IPS DF 6.9 (cell line): ENCODE measurements around the gene HIBCH.
"Not testable (repeated sequence)": the region's sequence is repeated elsewhere in the genome, so short reads cannot be mapped to it uniquely, and the experiment has no call there.

Experiments used
- DNase-seq: peaks from one replicate; pipeline ENCODE4 v3.0.0-alpha.2; 2013; ENCODE audit warnings: low read depth, low spot score
- H3K27ac ChIP-seq: one replicate; pipeline ENCODE4 v1.5.1; 2013; ENCODE audit warnings: low read length, control low read depth
- H3K27me3 ChIP-seq: 2 replicates; pipeline ENCODE4 v1.6.1; 2013; ENCODE audit warnings: mild to moderate bottlenecking, low read length; ENCODE audit not compliant: control insufficient read depth, insufficient read depth
- H3K36me3 ChIP-seq: 2 replicates; pipeline ENCODE4 v1.6.1; 2013; ENCODE audit warnings: low read length; ENCODE audit not compliant: control insufficient read depth, insufficient read depth
- H3K4me1 ChIP-seq: 2 replicates; pipeline ENCODE4 v1.6.1; 2013; ENCODE audit warnings: low read length; ENCODE audit not compliant: control insufficient read depth, insufficient read depth
- H3K4me3 ChIP-seq: 2 replicates; pipeline ENCODE4 v1.5.1; 2013; ENCODE audit warnings: mild to moderate bottlenecking, low read length
- H3K9me3 ChIP-seq: 2 replicates; pipeline ENCODE4 v1.6.1; 2013; ENCODE audit warnings: low read length, inconsistent platforms; ENCODE audit not compliant: control insufficient read depth, insufficient read depth
- WGBS: extraction: QIAGEN DNeasy Blood & Tissue Kit; methylation state at CpG from one replicate; pipeline ENCODE4 v1.1.7; 2013; ENCODE audit warnings: mixed read lengths, missing lambda C conversion rate; ENCODE audit not compliant: insufficient read length, insufficient coverage; 5-methylcytosine and 5-hydroxymethylcytosine counted together

The HIBCH gene

DNA sequence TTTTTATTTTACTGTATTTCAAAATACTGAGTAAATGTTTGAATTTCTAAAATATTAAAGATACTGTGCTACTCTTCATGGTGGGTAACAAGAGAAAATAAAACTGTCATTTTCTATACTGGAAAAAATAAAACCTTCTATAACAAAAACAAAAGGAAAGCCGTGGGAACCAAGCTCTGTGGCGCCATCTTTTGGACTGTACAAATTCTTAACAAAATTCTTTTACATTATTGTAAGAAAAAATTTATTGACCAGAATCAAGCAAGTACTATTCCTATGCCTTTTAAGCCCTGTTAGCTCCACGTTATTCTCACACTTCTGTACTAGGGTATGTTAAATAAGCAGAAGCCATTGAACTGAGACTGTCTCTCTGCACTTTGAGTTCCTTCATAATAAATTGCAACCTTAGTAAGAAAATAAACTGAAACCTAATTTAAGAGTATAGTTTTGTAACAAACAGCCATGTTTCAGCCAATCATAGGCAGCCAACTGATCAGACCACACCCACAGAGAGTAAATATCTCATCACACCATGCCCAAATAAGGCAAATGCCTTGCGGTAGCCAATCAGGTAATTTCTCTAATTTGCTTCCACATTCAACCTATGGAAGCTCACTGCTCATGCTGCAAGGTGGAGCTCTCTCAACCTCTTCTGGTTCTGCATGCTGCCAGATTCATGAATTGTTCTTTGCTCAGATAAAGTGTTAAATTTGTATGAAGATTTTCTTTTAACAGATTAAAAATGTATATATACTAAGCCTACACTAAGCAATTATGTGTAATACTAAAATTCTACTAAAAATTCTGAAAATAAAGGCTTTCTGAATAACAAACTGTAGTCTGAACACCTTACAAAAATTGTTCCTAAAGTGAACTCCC lies 42.2 kb downstream of the HIBCH start:
- no peak overlapping the region for H3K4me3 ChIP-seq
- H3K36me3 ChIP-seq = peaks cover 2% of the 10 kb centered on the region; the same call in 1 of the 2 replicates
- no peak for DNase-seq
- no CpG with 5 or more reads among the region's 4 CpGs for WGBS
- H3K27me3 ChIP-seq = no peaks in the 10 kb centered on the region
- H3K9me3 ChIP-seq = no peaks in the 10 kb centered on the region; the same call in 1 of the 2 replicates
- H3K4me1 ChIP-seq = no peaks in the 10 kb centered on the region
- no peak overlapping the region for H3K27ac ChIP-seq

DNA sequence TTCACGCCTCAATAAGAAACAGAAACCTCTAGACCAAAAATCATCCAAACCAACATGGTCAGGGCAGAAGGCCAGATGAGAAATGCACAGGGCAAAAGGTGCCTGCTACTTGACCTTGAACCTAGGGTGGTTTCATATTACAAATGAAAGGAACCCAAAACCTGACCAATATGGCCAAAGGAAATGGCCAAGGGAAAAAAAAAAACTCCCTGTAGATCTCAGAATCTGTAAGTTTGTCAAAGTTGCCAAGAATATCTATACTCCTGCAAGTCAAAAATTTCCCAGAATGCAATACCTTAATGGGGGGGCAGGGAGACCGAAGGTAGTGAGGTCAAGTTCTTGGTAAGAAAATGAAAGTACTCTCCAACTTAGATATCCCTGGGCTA lies 47.2 kb downstream of the HIBCH start:
- Histone ChIP-seq H3K4me1 (no peaks in the 10 kb centered on the region), H3K9me3 (no peaks in the 10 kb centered on the region), H3K27me3 (no peaks in the 10 kb centered on the region), H3K36me3 (no peaks in the 10 kb centered on the region), H3K27ac (no peak overlapping the region), H3K4me3 (no peak overlapping the region)
- no peak for DNase-seq
- WGBS = no CpG with 5 or more reads among the region's 2 CpGs

DNA sequence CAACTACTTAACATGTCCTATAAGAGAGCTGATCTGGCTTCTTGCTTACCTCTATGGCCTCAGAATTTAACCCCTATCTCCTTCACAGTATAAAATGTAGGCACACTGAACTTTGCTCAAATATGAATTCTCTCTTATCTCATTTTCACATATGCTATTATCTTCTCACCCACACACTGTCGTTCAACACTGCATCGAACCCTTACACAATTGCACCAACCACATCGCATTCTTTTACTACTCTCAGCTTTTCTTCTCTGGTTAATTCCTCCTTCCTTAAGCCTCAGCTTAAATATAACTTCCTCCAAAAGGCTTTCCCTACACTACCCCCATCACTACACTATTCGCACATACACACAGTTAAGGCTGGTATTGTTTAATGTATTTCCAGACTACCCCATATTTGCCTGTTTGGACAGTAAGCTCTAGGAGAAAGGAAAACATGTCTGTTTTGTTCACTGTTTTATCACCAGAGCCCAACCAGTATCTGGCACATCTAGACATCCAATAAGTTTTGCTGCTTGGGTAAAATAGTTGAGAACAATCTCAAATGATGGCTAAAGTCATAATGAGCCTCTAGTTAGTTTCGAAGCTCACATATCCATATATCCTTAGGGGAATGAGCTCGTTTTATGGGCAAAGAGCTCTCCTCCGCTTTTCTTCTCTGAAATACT lies 47.7 kb downstream of the HIBCH start:
- no peak overlapping the region for H3K4me3 ChIP-seq
- no peaks in the 10 kb centered on the region for H3K9me3 ChIP-seq
- H3K36me3 ChIP-seq = no peaks in the 10 kb centered on the region
- DNase-seq = no peak
- no peaks in the 10 kb centered on the region for H3K27me3 ChIP-seq
- no peaks in the 10 kb centered on the region for H3K4me1 ChIP-seq
- H3K27ac ChIP-seq = no peak overlapping the region
- 100% methylated on average over 4 of the region's 7 CpGs for WGBS

DNA sequence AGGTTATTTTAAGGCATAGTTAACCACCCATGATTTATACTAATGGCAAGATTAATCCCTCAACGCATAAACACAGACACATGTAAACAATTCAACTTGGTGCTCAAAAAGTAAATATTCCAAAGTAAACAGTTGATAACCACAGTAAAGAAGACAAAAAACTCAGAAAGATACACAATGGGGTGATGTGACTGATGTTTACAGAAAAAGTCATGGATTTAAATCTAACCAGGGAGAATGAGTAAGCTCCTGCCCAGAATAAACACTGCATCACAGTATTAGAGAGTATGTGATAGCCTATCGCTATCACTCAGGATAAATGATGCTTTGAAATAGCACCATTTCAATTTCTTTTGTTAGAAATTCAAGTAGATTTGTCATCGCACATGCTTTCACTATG lies 49.3 kb downstream of the HIBCH start:
- Histone ChIP-seq H3K27me3 (no peaks in the 10 kb centered on the region), H3K9me3 (no peaks in the 10 kb centered on the region), H3K27ac (no peak overlapping the region), H3K4me1 (no peaks in the 10 kb centered on the region), H3K36me3 (no peaks in the 10 kb centered on the region), H3K4me3 (no peak overlapping the region)
- no peak for DNase-seq
- WGBS = no CpG with 5 or more reads among the region's 3 CpGs

DNA sequence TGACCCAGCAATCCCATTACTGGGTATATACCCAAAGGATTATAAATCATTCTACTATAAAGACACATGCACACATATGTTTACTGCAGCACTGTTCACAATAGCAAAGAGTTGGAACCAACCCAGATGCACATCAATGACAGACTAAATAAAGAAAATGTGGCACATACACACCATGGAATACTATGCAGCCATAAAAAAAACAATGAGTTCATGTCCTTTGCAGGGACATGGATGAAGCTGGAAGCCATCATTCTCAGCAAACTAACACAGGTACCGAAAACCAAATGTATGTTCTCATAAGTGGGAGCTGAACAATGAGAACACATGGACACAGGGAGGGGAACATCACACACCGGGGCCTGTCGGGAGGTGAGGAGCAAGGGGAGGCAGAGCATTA lies 49.9 kb downstream of the HIBCH start:
- not testable (repeated sequence) for H3K9me3 ChIP-seq, H3K4me1 ChIP-seq, DNase-seq, H3K4me3 ChIP-seq, H3K27me3 ChIP-seq, H3K27ac ChIP-seq, H3K36me3 ChIP-seq
- no CpG with 5 or more reads among the region's 3 CpGs for WGBS

DNA sequence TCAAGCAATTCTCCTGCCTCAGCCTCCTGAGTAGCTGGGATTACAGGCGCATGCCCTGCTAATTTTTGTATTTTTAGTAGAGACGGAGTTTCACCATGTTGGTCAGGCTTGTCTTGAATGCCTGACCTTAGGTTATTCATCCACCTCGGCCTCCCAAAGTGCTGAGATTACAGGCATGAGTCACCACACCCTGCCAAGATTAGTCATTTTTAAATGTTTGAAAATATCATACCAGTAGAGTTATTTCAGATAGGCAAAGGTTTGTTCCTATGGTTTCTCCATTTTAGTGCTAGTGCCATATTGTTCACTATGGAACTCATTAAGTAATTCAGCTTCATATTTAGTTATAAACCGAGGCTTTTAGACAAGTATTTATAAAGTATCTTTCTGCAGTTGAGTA lies 52.3 kb downstream of the HIBCH start:
- Histone ChIP-seq H3K36me3 (no peaks in the 10 kb centered on the region), H3K27ac (no peak overlapping the region), H3K27me3 (no peaks in the 10 kb centered on the region), H3K9me3 (no peaks in the 10 kb centered on the region), H3K4me3 (no peak overlapping the region), H3K4me1 (no peaks in the 10 kb centered on the region)
- whole genome bisulfite sequencing = no CpG with 5 or more reads among the region's 4 CpGs
- no peak for DNase-seq

DNA sequence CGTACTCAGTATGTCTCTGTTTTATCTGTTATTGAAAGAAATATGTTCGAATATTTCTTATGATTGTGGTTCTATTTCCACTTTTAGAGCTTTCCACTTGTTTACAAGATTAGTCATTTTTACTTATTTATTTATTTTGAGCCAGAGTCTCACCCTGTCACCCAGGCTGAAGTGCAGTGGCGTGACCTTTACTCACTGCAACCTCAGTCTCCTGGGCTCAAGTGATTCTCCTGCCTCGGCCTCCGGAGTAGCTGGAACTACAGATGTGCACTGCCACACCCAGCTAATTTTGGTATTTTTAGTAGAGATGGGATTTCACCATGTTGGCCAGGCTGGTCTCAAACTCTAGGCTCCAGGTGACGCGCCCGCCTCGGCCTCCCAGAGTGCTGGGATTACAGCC lies 53.3 kb downstream of the HIBCH start:
- Histone ChIP-seq H3K27me3 (no peaks in the 10 kb centered on the region), H3K27ac (no peak overlapping the region), H3K36me3 (no peaks in the 10 kb centered on the region), H3K4me3 (no peak overlapping the region), H3K9me3 (no peaks in the 10 kb centered on the region), H3K4me1 (no peaks in the 10 kb centered on the region)
- WGBS = no CpG with 5 or more reads among the region's 9 CpGs
- no peak for DNase-seq

DNA sequence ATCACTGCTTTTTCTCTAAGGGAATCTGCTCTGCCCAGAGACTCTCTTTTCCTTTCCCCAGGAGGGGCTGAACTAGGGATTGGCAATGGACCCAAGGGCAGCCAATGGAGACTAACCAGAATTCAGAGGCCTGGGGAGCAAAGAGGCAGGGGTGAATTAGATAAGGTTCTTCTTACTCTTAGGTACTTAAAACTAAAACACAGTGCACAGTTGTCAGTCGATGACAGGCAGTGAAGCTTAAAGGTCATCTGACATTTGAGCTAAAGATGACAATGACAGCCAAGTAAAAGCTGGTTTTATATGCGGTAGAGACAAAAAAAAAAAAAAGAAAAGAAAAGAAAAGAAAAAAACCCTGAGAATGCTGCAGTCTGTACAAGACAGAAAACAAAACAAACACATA lies 57.8 kb downstream of the HIBCH start:
- Histone ChIP-seq H3K4me3 (no peak overlapping the region), H3K27me3 (no peaks in the 10 kb centered on the region), H3K27ac (no peak overlapping the region), H3K36me3 (no peaks in the 10 kb centered on the region), H3K9me3 (no peaks in the 10 kb centered on the region), H3K4me1 (no peaks in the 10 kb centered on the region)
- no peak for DNase-seq
- no CpG with 5 or more reads among the region's 2 CpGs for WGBS

DNA sequence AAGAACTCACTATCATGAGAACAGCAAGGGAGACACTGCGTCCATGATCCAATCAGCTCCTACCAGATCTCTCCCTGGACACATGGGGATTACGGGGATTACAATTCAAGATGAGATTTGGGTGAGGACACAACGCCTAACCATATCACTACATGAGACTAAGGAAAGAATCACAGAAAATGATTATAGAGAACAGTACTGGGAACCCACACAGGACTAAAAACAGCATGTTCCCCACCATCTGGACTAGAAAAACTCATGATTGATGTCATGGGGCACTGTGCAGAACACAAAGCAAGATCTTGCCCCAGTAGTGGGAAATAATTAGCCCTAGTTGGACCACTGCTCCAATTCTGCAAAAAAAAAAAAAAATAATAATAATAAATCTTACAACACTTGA lies 63.5 kb downstream of the HIBCH start:
- no peak for DNase-seq
- no peaks in the 10 kb centered on the region for H3K36me3 ChIP-seq
- H3K27me3 ChIP-seq = no peaks in the 10 kb centered on the region
- no peaks in the 10 kb centered on the region for H3K4me1 ChIP-seq
- no CpG with 5 or more reads among the region's 3 CpGs for WGBS
- no peak overlapping the region for H3K4me3 ChIP-seq
- H3K27ac ChIP-seq = no peak overlapping the region
- no peaks in the 10 kb centered on the region for H3K9me3 ChIP-seq

DNA sequence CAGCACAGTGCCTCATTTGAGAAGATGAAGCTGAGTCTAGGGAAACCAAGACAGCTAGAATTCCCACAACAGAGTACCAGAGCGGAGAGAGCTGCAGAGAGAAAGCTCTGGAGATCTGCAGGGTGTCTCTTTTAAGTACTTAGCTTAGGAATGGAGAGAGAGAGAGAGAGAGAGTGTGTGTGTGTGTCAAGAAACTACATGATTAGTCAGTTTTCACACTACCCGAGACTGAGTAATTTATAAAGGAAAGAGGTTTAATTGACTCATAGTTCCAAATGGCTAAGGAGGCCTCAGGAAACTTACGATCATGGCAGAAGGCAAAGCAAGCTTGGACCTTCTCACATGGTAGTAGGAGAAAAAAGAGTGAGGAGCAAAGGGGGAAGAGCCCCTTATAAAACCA lies 64.0 kb downstream of the HIBCH start:
- no peak overlapping the region for H3K4me3 ChIP-seq
- H3K36me3 ChIP-seq = no peaks in the 10 kb centered on the region
- H3K27ac ChIP-seq = no peak overlapping the region
- H3K9me3 ChIP-seq = no peaks in the 10 kb centered on the region
- no peaks in the 10 kb centered on the region for H3K4me1 ChIP-seq
- no peaks in the 10 kb centered on the region for H3K27me3 ChIP-seq
- no peak for DNase-seq
- no CpG with 5 or more reads among the region's 3 CpGs for WGBS
